GM10266 (cell line): ENCODE results near the gene SRRM3.
"Not testable (repeated sequence)": the region's sequence is repeated elsewhere in the genome, so short reads cannot be mapped to it uniquely, and the experiment has no call there.

Experiments used
- DNase-seq: peaks from one replicate; pipeline ENCODE4 v3.0.0; 2012; ENCODE audit errors: extremely low spot score
- TF ChIP-seq, protein P1 (sequence below): IDR thresholded peaks from 2 replicates; pipeline ENCODE4 v1.5.1; 2012; ENCODE audit warnings: mild to moderate bottlenecking, low read depth; ENCODE audit not compliant: control insufficient read depth, insufficient read depth; ENCODE audit errors: missing control alignments

Gene SRRM3

DNA sequence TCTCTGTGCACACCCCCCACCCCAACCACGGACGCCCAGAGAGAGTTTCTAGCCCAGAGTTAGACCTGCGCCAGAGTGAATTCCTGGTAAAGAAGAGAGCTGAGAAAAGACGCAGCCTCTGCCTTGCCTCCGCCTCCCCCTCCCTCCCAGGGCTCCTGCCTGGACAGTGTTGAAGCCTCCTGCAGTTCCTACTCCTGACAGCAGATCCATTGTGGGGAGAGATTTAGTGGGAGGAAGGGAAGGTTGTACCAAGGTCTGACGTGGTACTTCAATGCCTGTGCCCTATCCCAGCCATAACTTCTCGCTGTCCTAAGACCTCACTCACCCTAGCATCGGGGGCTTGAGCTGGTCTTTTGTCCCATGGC lies 952 bp downstream of the SRRM3 start:
- TF ChIP-seq, protein P1, sequence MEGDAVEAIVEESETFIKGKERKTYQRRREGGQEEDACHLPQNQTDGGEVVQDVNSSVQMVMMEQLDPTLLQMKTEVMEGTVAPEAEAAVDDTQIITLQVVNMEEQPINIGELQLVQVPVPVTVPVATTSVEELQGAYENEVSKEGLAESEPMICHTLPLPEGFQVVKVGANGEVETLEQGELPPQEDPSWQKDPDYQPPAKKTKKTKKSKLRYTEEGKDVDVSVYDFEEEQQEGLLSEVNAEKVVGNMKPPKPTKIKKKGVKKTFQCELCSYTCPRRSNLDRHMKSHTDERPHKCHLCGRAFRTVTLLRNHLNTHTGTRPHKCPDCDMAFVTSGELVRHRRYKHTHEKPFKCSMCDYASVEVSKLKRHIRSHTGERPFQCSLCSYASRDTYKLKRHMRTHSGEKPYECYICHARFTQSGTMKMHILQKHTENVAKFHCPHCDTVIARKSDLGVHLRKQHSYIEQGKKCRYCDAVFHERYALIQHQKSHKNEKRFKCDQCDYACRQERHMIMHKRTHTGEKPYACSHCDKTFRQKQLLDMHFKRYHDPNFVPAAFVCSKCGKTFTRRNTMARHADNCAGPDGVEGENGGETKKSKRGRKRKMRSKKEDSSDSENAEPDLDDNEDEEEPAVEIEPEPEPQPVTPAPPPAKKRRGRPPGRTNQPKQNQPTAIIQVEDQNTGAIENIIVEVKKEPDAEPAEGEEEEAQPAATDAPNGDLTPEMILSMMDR: no peak
- no peak for DNase-seq

DNA sequence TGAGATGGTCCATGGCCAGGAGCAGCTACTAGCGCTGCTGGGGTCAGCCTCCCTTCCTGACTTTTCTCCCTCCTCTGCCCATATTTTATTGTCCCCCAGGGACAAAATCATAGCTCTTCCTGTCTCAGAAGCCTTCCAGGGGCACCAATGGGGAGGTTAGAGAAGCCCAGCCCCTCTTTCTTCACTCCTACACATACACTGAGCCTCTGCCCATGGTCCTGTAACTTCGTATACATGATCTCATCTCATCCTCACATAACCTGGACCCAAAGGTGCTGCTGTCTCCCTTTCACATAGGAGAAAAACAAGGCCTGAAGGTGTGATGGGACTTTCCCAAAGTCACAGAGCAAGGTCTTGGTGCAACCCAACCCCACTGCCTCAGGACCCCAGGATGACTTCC lies 2.5 kb downstream of the SRRM3 start:
- TF ChIP-seq, protein P1: no peak

DNA sequence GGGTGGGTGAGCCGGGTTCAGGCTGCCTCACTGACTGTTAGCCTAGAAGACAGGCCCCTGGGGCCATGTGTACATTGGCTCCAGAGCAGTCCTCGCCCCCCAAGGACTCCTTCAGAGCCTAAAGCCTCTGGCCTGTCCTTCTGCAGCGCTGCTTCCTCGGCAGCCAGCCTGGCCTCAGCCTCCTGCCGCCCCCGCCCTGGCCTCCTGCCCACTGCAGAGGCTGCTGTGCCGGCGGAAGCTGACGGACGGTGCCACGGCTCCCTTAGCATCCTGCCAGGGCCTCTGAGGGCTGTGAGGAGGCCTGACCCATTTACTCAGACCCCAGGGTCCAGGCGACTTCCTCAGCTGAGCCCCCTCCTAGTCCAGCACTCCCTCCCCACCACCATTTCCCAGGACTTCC lies 4.9 kb downstream of the SRRM3 start:
- TF ChIP-seq, protein P1: no peak
- DNase-seq: no peak

More for the DNA sequence above, 2.5 kb downstream of the SRRM3 start:
- DNase-seq: no peak

DNA sequence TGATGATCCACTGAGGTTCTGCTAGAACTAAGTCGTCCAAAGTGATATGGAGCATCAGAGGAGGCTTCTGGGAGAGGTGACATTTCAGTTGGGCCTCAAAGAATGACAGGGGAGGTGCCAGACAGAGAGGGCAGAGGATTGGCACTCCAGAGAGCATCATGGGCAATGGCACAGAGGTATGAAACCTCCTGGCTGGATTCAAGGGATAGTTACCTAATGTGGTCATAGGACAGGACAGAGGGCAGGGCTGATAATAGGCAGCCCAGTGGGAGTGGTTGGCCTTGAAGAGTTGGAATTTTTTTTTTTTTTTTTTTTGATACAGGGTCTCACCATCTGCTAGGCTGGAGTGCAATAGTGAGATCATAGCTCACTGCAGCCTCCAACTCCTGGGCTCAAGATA lies 7.6 kb downstream of the SRRM3 start:
- TF ChIP-seq, protein P1: no peak
- DNase-seq: no peak

DNA sequence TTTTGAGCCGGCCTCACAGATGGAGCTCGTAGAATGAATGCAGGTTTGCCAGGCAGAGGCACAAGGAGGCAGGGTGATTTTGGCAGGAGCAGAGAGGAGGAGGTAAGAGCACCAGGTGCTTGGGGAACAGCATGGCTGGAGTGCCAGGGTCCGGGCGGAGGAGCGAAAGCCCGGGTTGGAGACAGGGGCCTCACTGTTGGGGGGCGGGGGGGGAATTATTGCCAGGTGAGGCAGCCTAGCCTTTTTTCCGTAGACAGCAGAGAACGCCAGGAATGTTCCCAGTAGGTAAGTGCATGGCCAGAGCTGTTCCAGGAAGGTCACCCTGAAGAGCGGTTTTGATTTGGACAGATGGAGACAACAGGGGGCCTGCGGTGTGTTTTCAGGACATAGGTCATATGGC lies 9.5 kb downstream of the SRRM3 start:
- TF ChIP-seq, protein P1: no peak
- DNase-seq: no peak

DNA sequence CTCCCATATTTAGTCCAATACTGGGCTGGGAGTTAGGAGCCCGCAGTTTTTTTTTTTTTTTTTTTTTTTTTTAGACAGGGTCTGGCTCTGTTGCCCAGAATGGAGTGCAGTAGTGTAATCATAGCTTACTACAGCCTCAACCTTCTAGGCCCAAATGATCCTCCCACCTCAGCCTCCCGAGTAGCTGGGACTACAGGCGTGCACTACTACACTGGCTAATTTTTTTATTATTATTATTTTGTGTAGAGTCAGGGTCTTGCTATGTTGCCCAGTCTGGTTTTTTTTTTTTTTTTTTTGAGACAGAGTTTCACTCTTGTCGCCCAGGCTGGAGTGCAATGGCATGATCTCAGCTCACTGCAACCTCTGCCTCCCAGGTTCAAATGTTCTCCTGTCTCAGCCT lies 13.7 kb downstream of the SRRM3 start:
- not testable (repeated sequence) for DNase-seq

DNA sequence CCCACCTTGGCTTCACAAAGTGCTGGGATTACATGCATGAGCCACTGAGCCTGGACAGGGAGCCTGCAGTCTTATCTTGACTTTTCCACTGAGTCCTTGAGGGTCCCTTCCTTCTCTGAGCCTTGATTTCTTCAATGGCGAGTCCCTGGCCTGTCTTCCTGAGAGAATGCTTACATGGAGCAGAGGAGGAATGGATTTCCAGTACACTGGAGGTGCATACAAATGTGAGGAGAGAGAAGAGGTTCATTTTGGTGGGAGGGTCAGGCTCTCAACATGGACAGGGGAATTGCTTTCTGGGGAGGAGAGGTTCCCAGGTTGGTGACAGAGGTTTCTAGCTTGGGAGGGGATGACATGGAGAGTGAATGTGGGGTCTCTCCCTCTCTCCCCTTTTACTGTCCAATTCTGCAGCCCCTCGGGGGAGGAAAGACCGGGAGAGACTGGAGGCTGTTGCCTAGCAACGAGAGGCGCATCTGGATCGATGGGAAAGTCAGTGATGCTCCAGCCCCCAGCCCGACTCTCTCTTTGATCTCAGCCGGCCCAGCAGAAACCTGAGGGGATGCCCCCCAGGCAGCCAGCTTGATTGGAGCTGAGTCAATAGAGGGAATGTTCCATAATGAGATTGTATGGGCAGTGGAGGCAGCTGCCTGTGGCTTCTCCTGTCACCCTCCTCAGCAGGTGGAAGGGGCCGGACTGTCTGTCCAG lies 14.8 kb downstream of the SRRM3 start:
- TF ChIP-seq, protein P1: no peak
- DNase-seq: no peak
